ENCODE data around the gene AK2. TPM values are rescaled to one million over a fixed set of nuclear protein-coding genes. Genes with fewer than 3 reads are reported as not detected.

Gene AK2
- total and polyA plus RNA-seq, 2 donors (not counting 3 experiments of a cell fraction or from before 2014, with no cell fraction given) = 107 to 134 TPM

- no peak for TF ChIP-seq POLR2A (IDR thresholded peaks at IDR 0.05; ENCODE audit: low read depth, low read length)
- TF ChIP-seq POLR2AphosphoS5 (IDR thresholded peaks at IDR 0.05; ENCODE audit: insufficient read depth, low read depth, low read length) = no peak
- no peak for TF ChIP-seq MAX (IDR thresholded peaks at IDR 0.05; ENCODE audit: insufficient read depth, insufficient read length)
- no peak overlapping the region for H2AFZ ChIP-seq (ENCODE audit: low read depth, low read length)
- no peaks in the 10 kb centered on the region for H3K9me3 ChIP-seq (replicated peaks; ENCODE audit: control insufficient read depth, insufficient read depth, low read length)
- ChIA-PET CTCF (no interaction called here), POLR2A (no interaction called here)
- no peak overlapping the region for H3K9ac ChIP-seq (replicated peaks; ENCODE audit: extremely low read depth, insufficient read depth, low read length)
- dilution Hi-C loops (cut with MboI; ENCODE audit: extremely low pct_ligation_motif_present, low sequenced_read_pairs) = no loop called here
- no peaks in the 10 kb centered on the region for H3K4me1 ChIP-seq (ENCODE audit: control insufficient read depth, extremely low read depth, insufficient read depth, low read length)
- H3K79me2 ChIP-seq (ENCODE audit: control insufficient read depth, insufficient read depth, low read length) = no peaks in the 10 kb centered on the region
- H3K4me3 ChIP-seq (replicated peaks in 1 of 3; ENCODE audit: insufficient read depth in 1 of 3, low read depth in 1 of 3, low read length in 3 of 3) = no peak overlapping the region
- H3K36me3 ChIP-seq (ENCODE audit: control insufficient read depth in 2 of 2, extremely low read depth in 1 of 2, insufficient read depth in 2 of 2, low read length in 2 of 2) = no peaks in the 10 kb centered on the region
- no peaks in the 10 kb centered on the region for H3K27me3 ChIP-seq (ENCODE audit: control insufficient read depth in 2 of 2, insufficient read depth in 2 of 2, low read length in 2 of 2)
- no peak overlapping the region for H3K4me2 ChIP-seq (ENCODE audit: insufficient read depth, low read length)
- no peaks in the 10 kb centered on the region for H4K20me1 ChIP-seq (replicated peaks; ENCODE audit: control insufficient read depth, extremely low read depth, insufficient read depth, low read length)
- intact Hi-C loops (cut with micrococcal nuclease) = no loop called here
- H3K27ac ChIP-seq (ENCODE audit: insufficient read depth, low read depth, low read length) = no peak overlapping the region
- BruUV-seq (replicated peaks) = no TSS peak
- no peaks in the 10 kb centered on the region for H3K9me1 ChIP-seq (replicated peaks; ENCODE audit: control insufficient read depth, extremely low read depth, insufficient read depth, low read length)
- no peak for FAIRE-seq
- DNase-seq (ENCODE audit: low read depth, low spot score) = no peak
Measured at GRCh38 chr1:33045246-33045645, 8.6 kb upstream of the AK2 start.

- dilution Hi-C loops (cut with MboI; ENCODE audit: extremely low pct_ligation_motif_present, low sequenced_read_pairs) (no loop called here), intact Hi-C loops (cut with micrococcal nuclease) (no loop called here)
- H3K4me3 ChIP-seq (replicated peaks in 1 of 3; ENCODE audit: insufficient read depth in 1 of 3, low read depth in 1 of 3, low read length in 3 of 3) = no peak overlapping the region
- no peaks in the 10 kb centered on the region for H3K36me3 ChIP-seq (ENCODE audit: control insufficient read depth in 2 of 2, extremely low read depth in 1 of 2, insufficient read depth in 2 of 2, low read length in 2 of 2)
- no peaks in the 10 kb centered on the region for H4K20me1 ChIP-seq (replicated peaks; ENCODE audit: control insufficient read depth, extremely low read depth, insufficient read depth, low read length)
- BruUV-seq (replicated peaks) = no TSS peak
- no peak overlapping the region for H3K4me2 ChIP-seq (ENCODE audit: insufficient read depth, low read length)
- H2AFZ ChIP-seq (ENCODE audit: low read depth, low read length) = no peak overlapping the region
- H3K9ac ChIP-seq (replicated peaks; ENCODE audit: extremely low read depth, insufficient read depth, low read length) = no peak overlapping the region
- H3K9me1 ChIP-seq (replicated peaks; ENCODE audit: control insufficient read depth, extremely low read depth, insufficient read depth, low read length) = no peaks in the 10 kb centered on the region
- ChIA-PET POLR2A (no interaction called here), CTCF (interaction anchor here (0.6 to 1.3 kb wide), 2 partner anchors 13 to 517 kb away, joined by 3 read pairs; no protein-coding TSS in a partner anchor)
- no peak for DNase-seq (ENCODE audit: low read depth, low spot score)
- H3K4me1 ChIP-seq (ENCODE audit: control insufficient read depth, extremely low read depth, insufficient read depth, low read length) = no peaks in the 10 kb centered on the region
- TF ChIP-seq EZH2 (IDR thresholded peaks at IDR 0.05; ENCODE audit: borderline replicate concordance, low read depth, low read length, severe bottlenecking) (no peak), POLR2A (IDR thresholded peaks at IDR 0.05; ENCODE audit: low read depth, low read length) (no peak), GATA2 (IDR thresholded peaks at IDR 0.05; ENCODE audit: insufficient read depth, insufficient read length, low read depth, low read length) (no peak), FOS (IDR thresholded peaks at IDR 0.05; ENCODE audit: borderline replicate concordance, insufficient read depth, low read length) (no peak), POLR2AphosphoS5 (IDR thresholded peaks at IDR 0.05; ENCODE audit: insufficient read depth, low read depth, low read length) (no peak), MYC (IDR thresholded peaks at IDR 0.05; ENCODE audit: low read depth, low read length) (no peak), CTCF (IDR thresholded peaks at IDR 0.05; ENCODE audit: extremely low read depth in 1 of 2, insufficient read depth in 1 of 2, low read depth in 1 of 2, low read length in 2 of 2) (no peak), JUN (IDR thresholded peaks at IDR 0.05; ENCODE audit: borderline replicate concordance, insufficient read depth, insufficient read length, low read depth) (no peak), MAX (IDR thresholded peaks at IDR 0.05; ENCODE audit: insufficient read depth, insufficient read length) (no peak)
- no peaks in the 10 kb centered on the region for H3K9me3 ChIP-seq (replicated peaks; ENCODE audit: control insufficient read depth, insufficient read depth, low read length)
- no peaks in the 10 kb centered on the region for H3K79me2 ChIP-seq (ENCODE audit: control insufficient read depth, insufficient read depth, low read length)
- no peak for FAIRE-seq
- no peak overlapping the region for H3K27ac ChIP-seq (ENCODE audit: insufficient read depth, low read depth, low read length)
- H3K27me3 ChIP-seq (ENCODE audit: control insufficient read depth in 2 of 2, insufficient read depth in 2 of 2, low read length in 2 of 2) = no peaks in the 10 kb centered on the region
Measured at GRCh38 chr1:33043267-33044092, 6.8 kb upstream of the AK2 start.
